SJSA1 (cell line): ENCODE results near the gene TRIM65. TPM values are rescaled to one million over a fixed set of nuclear protein-coding genes. Genes with fewer than 3 reads are reported as not detected.

Experiments used
- DNase-seq, 2 experiments: peaks; one replicate each; pipeline ENCODE4 v3.0.0-alpha.2; 2015 to 2020; ENCODE audit warnings: low spot score in 2 of 2, low read depth in 1 of 2
- H3K27ac ChIP-seq: fragments of 250-450 bp; sonication (Bioruptor Pico); 2 replicates; pipeline ENCODE4 v1.5.1; 2020; ENCODE audit warnings: mild to moderate bottlenecking, moderate library complexity
- H3K27me3 ChIP-seq: fragments of 250-450 bp; sonication (Bioruptor Pico); replicated peaks from 2 replicates; pipeline ENCODE4 v1.5.1; 2020; ENCODE audit warnings: mild to moderate bottlenecking, moderate library complexity
- H3K36me3 ChIP-seq: fragments of 250-450 bp; sonication (Bioruptor Pico); 2 replicates; pipeline ENCODE4 v1.5.1; 2020; ENCODE audit warnings: mild to moderate bottlenecking
- H3K4me1 ChIP-seq: fragments of 250-450 bp; sonication (Bioruptor Pico); replicated peaks from 2 replicates; pipeline ENCODE4 v1.6.1; 2021; ENCODE audit warnings: mild to moderate bottlenecking
- H3K4me3 ChIP-seq: fragments of 250-450 bp; sonication (Bioruptor Pico); 2 replicates; pipeline ENCODE4 v1.5.1; 2020; ENCODE audit warnings: mild to moderate bottlenecking
- H3K9me3 ChIP-seq: fragments of 250-450 bp; sonication (Bioruptor Pico); replicated peaks from 2 replicates; pipeline ENCODE4 v1.5.1; 2020; ENCODE audit warnings: mild to moderate bottlenecking
- total RNA-seq: library from RNA; depleted of rRNA; stranded (reverse); fragments of >200 nt; shearing (Covaris generic); gene quantifications from 2 replicates; pipeline ENCODE4 v1.2.3, GENCODE V29; 2014; rRNA removed

The TRIM65 gene
- total RNA-seq, 1 experiment from 2014 or later, result 17.6 TPM

GRCh38 chr17:75844530-75845057, 52.2 kb downstream of the TRIM65 start:
- peaks cover 40% of the 10 kb centered on the region for H3K36me3 ChIP-seq
- no peak for DNase-seq
- H3K9me3 ChIP-seq, result no peaks in the 10 kb centered on the region; the same call in 1 of the 2 replicates
- no peaks in the 10 kb centered on the region for H3K27me3 ChIP-seq
- peaks cover 8% of the 10 kb centered on the region for H3K4me1 ChIP-seq
- H3K27ac ChIP-seq, result no peak overlapping the region
- H3K4me3 ChIP-seq, result no peak overlapping the region

- H3K4me3 ChIP-seq, result no peak within 1 kb of the TSS
- no peaks in the 10 kb centered on the region for H3K27me3 ChIP-seq
- H3K9me3 ChIP-seq, result no peaks in the 10 kb centered on the region; the same call in 1 of the 2 replicates
- peaks cover 8% of the 10 kb centered on the region for H3K4me1 ChIP-seq
- peaks cover 33% of the 10 kb centered on the region for H3K36me3 ChIP-seq
- no peak for DNase-seq
- H3K27ac ChIP-seq, result no peak within 1 kb of the TSS
These were observed 52.9 kb downstream of the TRIM65 start, which contains the start of gene UNC13D for GRCh38 chr17:75843577-75844529. UNC13D (minus strand) TSS chr17:75844404; CDS start chr17:75844337, 67 bp downstream.

- no peak for DNase-seq
- H3K4me3 ChIP-seq, result no peak overlapping the region
- H3K27ac ChIP-seq, result no peak overlapping the region
- no peaks in the 10 kb centered on the region for H3K27me3 ChIP-seq
- no peaks in the 10 kb centered on the region; the same call in 1 of the 2 replicates for H3K9me3 ChIP-seq
- peaks cover 8% of the 10 kb centered on the region for H3K4me1 ChIP-seq
- peaks cover 25% of the 10 kb centered on the region for H3K36me3 ChIP-seq
These were observed 53.7 kb downstream of the TRIM65 start for GRCh38 chr17:75842963-75843576.

GRCh38 chr17:75842411-75842810, 54.3 kb downstream of the TRIM65 start:
- Histone ChIP-seq H3K4me3 (no peak overlapping the region), H3K27ac (no peak overlapping the region), H3K36me3 (peaks cover 18% of the 10 kb centered on the region)

DNA sequence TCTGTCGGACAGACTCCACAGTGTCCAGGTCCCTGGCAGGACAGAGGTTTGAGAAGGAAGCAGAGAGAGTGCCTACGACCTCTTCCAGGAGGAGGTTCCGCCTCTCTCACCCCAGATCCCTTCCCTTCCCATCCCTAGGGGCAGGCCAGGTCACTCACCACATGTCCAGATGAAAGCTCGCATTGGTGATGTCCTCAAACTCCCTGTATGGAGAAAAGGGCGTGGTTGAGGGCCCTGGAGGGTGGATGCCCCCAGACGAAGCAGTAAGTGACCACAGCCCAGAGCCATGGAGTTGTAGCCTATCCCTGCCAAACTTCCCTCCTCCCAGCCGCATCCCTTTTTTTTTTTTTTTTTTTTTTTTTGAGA, 56.0 kb downstream of the TRIM65 start:
- H3K4me1 ChIP-seq, result peaks cover 8% of the 10 kb centered on the region
- no peak overlapping the region for H3K27ac ChIP-seq
- H3K4me3 ChIP-seq, result no peak overlapping the region
- no peaks in the 10 kb centered on the region for H3K9me3 ChIP-seq
- H3K36me3 ChIP-seq, result peaks cover 2% of the 10 kb centered on the region
- no peak for DNase-seq
- no peaks in the 10 kb centered on the region for H3K27me3 ChIP-seq

More at GRCh38 chr17:75842411-75842810, 54.3 kb downstream of the TRIM65 start:
- peak in 1 of 2 experiments; percentile 48 for DNase-seq
- Histone ChIP-seq H3K4me1 (peaks cover 8% of the 10 kb centered on the region), H3K9me3 (no peaks in the 10 kb centered on the region), H3K27me3 (no peaks in the 10 kb centered on the region)

GRCh38 chr17:75839942-75840798, 56.6 kb downstream of the TRIM65 start:
- H3K4me3 ChIP-seq, result no peak overlapping the region
- no peaks in the 10 kb centered on the region for H3K36me3 ChIP-seq
- no peak overlapping the region for H3K27ac ChIP-seq
- H3K4me1 ChIP-seq, result peaks cover 5% of the 10 kb centered on the region
- no peaks in the 10 kb centered on the region for H3K9me3 ChIP-seq
- DNase-seq, result no peak
- no peaks in the 10 kb centered on the region for H3K27me3 ChIP-seq

Other genes starting within 250 kb of the TRIM65 start
- gene RECQL5, start 229.8 kb downstream of the TRIM65 start, total RNA-seq, result 15.7 and 19.5 TPM in 2 replicates
- gene SAP30BP, start 229.6 kb downstream of the TRIM65 start, total RNA-seq, result 90.5 and 208 TPM in 2 replicates
- not detected in 2 replicates for gene ITGB4, start 175.5 kb downstream of the TRIM65 start, total RNA-seq
- gene GALK1, start 131.8 kb downstream of the TRIM65 start, total RNA-seq, result 50.5 and 50.6 TPM in 2 replicates
- 28.8 and 42.8 TPM in 2 replicates for gene UNK, start 112.1 kb downstream of the TRIM65 start, total RNA-seq
- gene UNC13D, start 52.5 kb downstream of the TRIM65 start, total RNA-seq, result not detected in 2 replicates
- 22.6 and 28.8 TPM in 2 replicates for gene WBP2, start 41.6 kb downstream of the TRIM65 start, total RNA-seq
- 11.9 and 17.5 TPM in 2 replicates for gene TRIM47, start 18.4 kb downstream of the TRIM65 start, total RNA-seq
- 54.0 and 55.7 TPM in 2 replicates for gene MRPL38, start 7.9 kb upstream of the TRIM65 start, total RNA-seq
- 20.1 and 29.0 TPM in 2 replicates for gene FBF1, start 44.1 kb upstream of the TRIM65 start, total RNA-seq
- 32.0 and 33.4 TPM in 2 replicates for gene ACOX1, start 82.2 kb upstream of the TRIM65 start, total RNA-seq
- 26.9 and 31.0 TPM in 2 replicates for gene TEN1, start 82.3 kb upstream of the TRIM65 start, total RNA-seq
- 2.0 and 5.1 TPM in 2 replicates for gene CDK3, start 103.9 kb upstream of the TRIM65 start, total RNA-seq
- not detected in 2 replicates for gene EVPL, start 130.4 kb upstream of the TRIM65 start, total RNA-seq
- 38.4 and 48.1 TPM in 2 replicates for gene SRP68, start 175.6 kb upstream of the TRIM65 start, total RNA-seq
- 0.18 TPM in 1 of 2 replicates, not detected in the other for gene GALR2, start 177.8 kb upstream of the TRIM65 start, total RNA-seq
- not detected in 2 replicates for gene ZACN, start 182.2 kb upstream of the TRIM65 start, total RNA-seq
- 98.2 and 133 TPM in 2 replicates for gene EXOC7, start 206.8 kb upstream of the TRIM65 start, total RNA-seq
- gene FOXJ1, start 244.3 kb upstream of the TRIM65 start, total RNA-seq, result not detected in 2 replicates